B cell (primary cell): ENCODE results near the gene EFNA2. TPM values are rescaled to one million over a fixed set of nuclear protein-coding genes. Genes with fewer than 3 reads are reported as not detected.

Source experiments
- ATAC-seq: fragments of 200-7000 bp; cut with Tn5 transposase; one replicate; pipeline ENCODE4 v1.10.0; 2021; ENCODE audit warnings: low read depth, mild to moderate bottlenecking, moderate number of reproducible peaks, moderate library complexity
- CTCF ChIA-PET: fragments of 350-600 bp; sonication (Branson Sonifier 250); formaldehyde crosslinking; loops from one replicate; lab custom pipeline; 2021; ENCODE audit warnings: antibody characterized with exemption, inconsistent platforms; lab: Charles Lee
- POLR2A ChIA-PET: fragments of 350-600 bp; sonication (Branson Sonifier 250); formaldehyde crosslinking; loops from one replicate; lab custom pipeline; 2021; ENCODE audit warnings: antibody characterized with exemption; lab: Charles Lee
- DNase-seq: peaks from one replicate; pipeline ENCODE4 v3.0.0; 2013
- H2AFZ ChIP-seq: 2 replicates; pipeline ENCODE4 v1.6.1; 2012; ENCODE audit warnings: mild to moderate bottlenecking, low read depth, low read length; ENCODE audit not compliant: insufficient read depth, poor library complexity, severe bottlenecking
- H3K27ac ChIP-seq, 2 donors: 1 replicate in 1 of 2; 2 replicates in 1 of 2; pipeline ENCODE4 v1.5.1; 2012 to 2013; ENCODE audit warnings: low read length in 2 of 2, mild to moderate bottlenecking in 2 of 2, moderate library complexity in 1 of 2
- H3K27me3 ChIP-seq, 4 experiments: fragments of 200-600 bp in 1 of 4; sonication (generic) in 1 of 4; replicated peaks in 1 of 4; 1 replicate in 2 of 4; 2 replicates in 2 of 4; pipeline versions ENCODE4 v1.6.1 to v1.7.0; 2013 to 2016; ENCODE audit warnings: low read length in 3 of 4, mild to moderate bottlenecking in 2 of 4, mixed read lengths in 1 of 4, moderate library complexity in 1 of 4; ENCODE audit not compliant: insufficient read depth in 4 of 4, control insufficient read depth in 3 of 4; ENCODE audit errors: control extremely low read depth in 1 of 4
- H3K36me3 ChIP-seq, 2 experiments: replicated peaks in 1 of 2; 1 replicate in 1 of 2; 2 replicates in 1 of 2; pipeline versions ENCODE4 v1.6.1 to v1.7.1; 2013; ENCODE audit warnings: low read length in 1 of 2; ENCODE audit not compliant: insufficient read depth in 2 of 2, control insufficient read depth in 1 of 2; ENCODE audit errors: control extremely low read depth in 1 of 2, extremely low read depth in 1 of 2
- H3K4me1 ChIP-seq, 2 donors: fragments of 200-600 bp in 1 of 2; sonication (generic) in 1 of 2; 1 replicate in 1 of 2; 2 replicates in 1 of 2; pipeline versions ENCODE4 v1.5.1 to v1.6.1; 2013 to 2017; ENCODE audit warnings: low read length in 2 of 2; ENCODE audit not compliant: control insufficient read depth in 2 of 2, insufficient read depth in 2 of 2
- H3K4me2 ChIP-seq: replicated peaks from 2 replicates; pipeline ENCODE3; 2012; ENCODE audit warnings: mild to moderate bottlenecking, low read depth, low read length; ENCODE audit not compliant: poor library complexity, severe bottlenecking
- H3K4me3 ChIP-seq, 5 experiments: fragments of 200-600 bp in 1 of 5; sonication (generic) in 1 of 5; 1 replicate in 3 of 5; 2 replicates in 2 of 5; pipeline versions ENCODE4 v1.5.1 to v1.7.0; 2011 to 2016; ENCODE audit warnings: low read length in 4 of 5, mild to moderate bottlenecking in 4 of 5, low read depth in 2 of 5, control low read depth in 1 of 5, moderate library complexity in 1 of 5; ENCODE audit not compliant: insufficient read depth in 1 of 5; ENCODE audit errors: control extremely low read depth in 1 of 5, extremely low read depth in 1 of 5
- H3K79me2 ChIP-seq: fragments of 200-600 bp; sonication (generic); one replicate; pipeline ENCODE4 v1.6.0; 2016; ENCODE audit warnings: low read length; ENCODE audit not compliant: control insufficient read depth, insufficient read depth
- H3K9ac ChIP-seq: fragments of 200-600 bp; sonication (generic); 2 replicates; pipeline ENCODE4 v1.6.1; 2017; ENCODE audit warnings: mild to moderate bottlenecking, low read length, moderate library complexity
- H3K9me3 ChIP-seq, 3 donors: one replicate each; pipeline versions ENCODE4 v1.6.1 to v1.7.1; 2013; ENCODE audit warnings: low read length in 2 of 3; ENCODE audit not compliant: control insufficient read depth in 2 of 3, insufficient read depth in 1 of 3; ENCODE audit errors: control extremely low read depth in 1 of 3
- H4K20me1 ChIP-seq: 2 replicates; pipeline ENCODE4 v1.6.0; 2012; ENCODE audit warnings: mild to moderate bottlenecking, low read length; ENCODE audit not compliant: insufficient read depth, control insufficient read depth, poor library complexity, severe bottlenecking
- H3K27ac Mint-ChIP-seq: one replicate; pipeline ENCODE4 v1.8.0; 2021; ENCODE audit warnings: mixed read lengths
- H3K27me3 Mint-ChIP-seq: one replicate; pipeline ENCODE4 v1.8.0; 2021; ENCODE audit warnings: mixed read lengths
- H3K4me1 Mint-ChIP-seq: one replicate; pipeline ENCODE4 v1.8.0; 2021; ENCODE audit warnings: mixed read lengths
- H3K4me3 Mint-ChIP-seq: one replicate; pipeline ENCODE4 v1.8.0; 2021; ENCODE audit warnings: mixed read lengths
- H3K9me3 Mint-ChIP-seq: one replicate; pipeline ENCODE4 v1.8.0; 2022; ENCODE audit warnings: mixed read lengths; ENCODE audit not compliant: insufficient read depth
- EZH2 ChIP-seq: IDR thresholded peaks from 2 replicates; pipeline ENCODE4 v1.6.1; 2012; ENCODE audit warnings: borderline replicate concordance, low read depth, mild to moderate bottlenecking, moderate library complexity, low read length; ENCODE audit not compliant: insufficient read depth, poor library complexity, severe bottlenecking
- WGBS: methylation state at CpG from one replicate; pipeline ENCODE4 v1.1.5; 2013; ENCODE audit warnings: missing lambda C conversion rate; ENCODE audit not compliant: insufficient coverage; 5-methylcytosine and 5-hydroxymethylcytosine counted together
- intact Hi-C: fragments of 100-400 bp; cut with micrococcal nuclease; formaldehyde crosslinking; loops from one replicate; pipeline ENCODE4 v1.10.0; 2022
- polyA plus RNA-seq: library from polyadenylated mRNA; depleted of rRNA; stranded (reverse); fragments of >200 nt; gene quantifications from 2 replicates; pipeline ENCODE4 v1.2.3, GENCODE V29; 2012
- total RNA-seq, 2 donors: library from RNA; stranded (reverse); fragments of 120-200 nt in 1 of 2; gene quantifications; 1 replicate in 1 of 2; 2 replicates in 1 of 2; pipeline versions ENCODE4 v1.2.3 to v1.2.4, GENCODE V29; 2013 to 2022
- TF ChIP-seq, protein P1 (sequence below): fragments of 200-600 bp; IDR thresholded peaks from one replicate; pipeline ENCODE4 v1.8.0; 2022; ENCODE audit warnings: antibody characterized with exemption, mild to moderate bottlenecking

Gene EFNA2
- total and polyA plus RNA-seq, 2 donors (not counting 1 experiment from before 2014, with no cell fraction given), result not detected

DNA sequence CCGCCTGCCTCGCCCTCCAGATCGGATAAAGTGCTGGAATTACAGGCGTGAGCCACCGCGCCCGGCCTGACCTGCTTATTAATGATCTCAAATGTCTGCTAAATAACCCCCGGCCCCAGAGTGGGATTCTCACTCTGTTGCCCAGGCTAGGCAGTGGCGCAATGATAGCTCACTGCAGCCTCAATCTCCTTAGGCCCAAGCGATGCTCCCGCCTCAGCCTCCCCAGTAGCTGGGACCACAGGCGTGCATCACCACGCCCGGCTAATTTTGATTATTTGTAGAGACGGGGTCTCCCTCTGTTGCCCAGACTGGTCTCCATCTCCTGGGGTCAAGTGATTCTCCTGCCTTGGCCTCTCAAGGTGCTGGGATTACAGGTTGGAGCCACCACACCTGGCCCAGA is 44.7 kb upstream of the EFNA2 start:
- H3K36me3 ChIP-seq, result peaks cover 0 to 4% of the 10 kb centered on the region in 2 experiments
- peaks cover 0 to 18% (median 7%) of the 10 kb centered on the region in 4 experiments for H3K27me3 ChIP-seq
- no peaks in the 10 kb centered on the region for H3K9me3 ChIP-seq
- H3K27ac Mint-ChIP-seq, result peak overlapping the region; percentile 10
- WGBS, result 72% methylated on average over 11 of the region's 15 CpGs
- DNase-seq (peak; percentile 47), ATAC-seq (no peak)
- H3K4me1 ChIP-seq, result peaks cover 44 to 69% of the 10 kb centered on the region in 2 donors
- peaks cover 8% of the 10 kb centered on the region for H3K27me3 Mint-ChIP-seq
- peak overlapping the region; percentile 99 for H3K4me2 ChIP-seq
- H4K20me1 ChIP-seq, result peaks cover 17% of the 10 kb centered on the region
- peaks cover 36% of the 10 kb centered on the region for H3K4me1 Mint-ChIP-seq
- H3K79me2 ChIP-seq, result peaks cover 23% of the 10 kb centered on the region
- peak overlapping the region; percentile 76 for H2AFZ ChIP-seq
- peak overlapping the region; percentile 88 for H3K4me3 Mint-ChIP-seq
- TF ChIP-seq, protein P1, sequence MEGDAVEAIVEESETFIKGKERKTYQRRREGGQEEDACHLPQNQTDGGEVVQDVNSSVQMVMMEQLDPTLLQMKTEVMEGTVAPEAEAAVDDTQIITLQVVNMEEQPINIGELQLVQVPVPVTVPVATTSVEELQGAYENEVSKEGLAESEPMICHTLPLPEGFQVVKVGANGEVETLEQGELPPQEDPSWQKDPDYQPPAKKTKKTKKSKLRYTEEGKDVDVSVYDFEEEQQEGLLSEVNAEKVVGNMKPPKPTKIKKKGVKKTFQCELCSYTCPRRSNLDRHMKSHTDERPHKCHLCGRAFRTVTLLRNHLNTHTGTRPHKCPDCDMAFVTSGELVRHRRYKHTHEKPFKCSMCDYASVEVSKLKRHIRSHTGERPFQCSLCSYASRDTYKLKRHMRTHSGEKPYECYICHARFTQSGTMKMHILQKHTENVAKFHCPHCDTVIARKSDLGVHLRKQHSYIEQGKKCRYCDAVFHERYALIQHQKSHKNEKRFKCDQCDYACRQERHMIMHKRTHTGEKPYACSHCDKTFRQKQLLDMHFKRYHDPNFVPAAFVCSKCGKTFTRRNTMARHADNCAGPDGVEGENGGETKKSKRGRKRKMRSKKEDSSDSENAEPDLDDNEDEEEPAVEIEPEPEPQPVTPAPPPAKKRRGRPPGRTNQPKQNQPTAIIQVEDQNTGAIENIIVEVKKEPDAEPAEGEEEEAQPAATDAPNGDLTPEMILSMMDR, result no peak
- no peak for TF ChIP-seq EZH2
- peak overlapping the region in 4 of 5 experiments; percentile 42 to 92 (median 62) for H3K4me3 ChIP-seq
- H3K27ac ChIP-seq, result no peak overlapping the region
- intact Hi-C loops, result loop anchor here (1.0 to 10.0 kb wide), 10 partner anchors 36 to 1944 kb away; partner anchors contain the start of genes CNN2, GPX4, NCLN and RNU6-2
- CTCF ChIA-PET, result interaction anchor here (0.6 to 8.0 kb wide), 11 partner anchors 17 to 257 kb away, joined by 3 to 658 read pairs (median 3); partner anchors contain the start of genes CIRBP, FAM174C and WDR18
- no peaks in the 10 kb centered on the region for H3K9me3 Mint-ChIP-seq
- H3K9ac ChIP-seq, result peak overlapping the region; percentile 80
- POLR2A ChIA-PET, result interaction anchor here (0.6 to 7.8 kb wide), 3 partner anchors 24 to 448 kb away, joined by 6 to 402 read pairs (median 7); partner anchors contain the start of gene CIRBP
